UCSD-AML1 (cell line): ENCODE data around the gene MAGEA3.
"Not testable (repeated sequence)": the region's sequence is repeated elsewhere in the genome, so short reads cannot be mapped to it uniquely, and the experiment has no call there.

Experiments
- DNase-seq: peaks from one replicate; lab custom pipeline; 2025; ENCODE audit not compliant: unreplicated experiment; lab: John Stamatoyannopoulos, UW

MAGEA3 gene

DNA sequence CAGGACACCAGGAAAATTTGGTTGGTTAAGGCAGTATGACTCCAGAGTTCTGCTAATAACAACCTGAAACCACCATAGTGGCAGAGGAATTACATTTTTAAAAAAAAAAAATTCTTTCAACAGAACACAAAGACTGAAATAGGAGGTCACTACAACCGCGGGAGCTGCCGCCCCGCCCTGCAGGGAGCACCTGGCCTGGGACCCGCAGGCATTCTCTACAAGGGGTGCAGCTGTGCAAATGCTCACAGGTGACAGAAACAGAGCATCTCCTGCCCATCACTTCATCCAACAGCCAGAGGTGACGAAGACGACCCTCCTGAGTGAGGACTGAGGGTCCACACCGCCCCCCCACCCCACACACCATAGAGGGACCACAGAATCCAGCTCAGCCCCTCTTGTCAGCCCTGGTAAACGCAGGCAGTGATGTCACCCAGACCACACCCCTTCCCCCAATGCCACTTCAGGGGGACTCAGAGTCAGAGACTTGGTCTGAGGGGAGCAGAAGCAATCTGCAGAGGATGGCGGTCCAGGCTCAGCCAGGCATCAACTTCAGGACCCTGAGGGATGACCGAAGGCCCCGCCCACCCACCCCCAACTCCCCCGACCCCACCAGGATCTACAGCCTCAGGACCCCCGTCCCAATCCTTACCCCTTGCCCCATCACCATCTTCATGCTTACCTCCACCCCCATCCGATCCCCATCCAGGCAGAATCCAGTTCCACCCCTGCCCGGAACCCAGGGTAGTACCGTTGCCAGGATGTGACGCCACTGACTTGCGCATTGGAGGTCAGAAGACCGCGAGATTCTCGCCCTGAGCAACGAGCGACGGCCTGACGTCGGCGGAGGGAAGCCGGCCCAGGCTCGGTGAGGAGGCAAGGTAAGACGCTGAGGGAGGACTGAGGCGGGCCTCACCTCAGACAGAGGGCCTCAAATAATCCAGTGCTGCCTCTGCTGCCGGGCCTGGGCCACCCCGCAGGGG lies at the start of gene MAGEA3:
Gene MAGEA3 (plus strand): TSS at position 843 of the 980 bp plus-strand sequence. CDS start 2,039 bp downstream, outside the sequence.
- DNase-seq: not testable (repeated sequence)

DNA sequence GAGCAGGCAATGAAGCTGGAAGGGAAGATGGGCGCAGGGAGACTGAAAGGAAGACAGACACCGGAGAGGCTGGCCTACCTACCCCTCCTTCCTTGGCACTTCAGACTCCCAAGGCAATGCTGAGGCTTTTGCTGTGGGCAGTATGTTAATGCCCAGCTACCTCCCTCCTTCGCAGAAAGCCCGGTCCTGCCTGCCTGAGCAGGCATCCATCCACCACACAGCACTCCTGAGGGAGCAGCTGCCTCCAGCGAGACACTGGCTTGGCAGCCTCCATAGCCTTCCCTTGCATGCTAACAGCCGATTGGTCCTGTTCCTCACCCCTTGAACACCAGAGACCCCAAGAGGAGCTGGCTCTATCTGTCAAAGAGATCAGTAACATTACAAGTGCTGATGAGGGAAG lies 46.5 kb upstream of the MAGEA3 start:
- DNase-seq: no peak

GRCh38 chrX:152652467-152652866 lies 46.1 kb upstream of the MAGEA3 start:
- no peak for DNase-seq

DNA sequence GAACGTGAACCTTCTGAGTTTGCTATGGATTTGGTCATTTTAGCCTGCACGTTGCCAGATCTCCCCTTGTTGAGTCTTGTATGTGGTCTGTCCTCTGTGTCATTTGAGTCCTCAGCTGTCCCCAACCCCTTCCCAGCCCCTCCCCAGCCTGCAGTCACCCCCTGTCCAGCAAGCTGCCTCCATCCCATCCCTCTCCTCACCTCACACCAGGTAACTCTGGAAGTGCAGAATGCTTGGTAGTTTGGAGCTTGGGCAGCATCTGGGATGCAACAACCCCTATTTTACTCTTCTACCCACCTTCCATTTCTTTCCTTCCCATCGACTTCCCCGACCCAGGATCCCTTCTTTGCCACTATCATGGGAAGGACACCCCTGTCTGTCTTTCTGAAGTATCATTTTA lies 42.5 kb upstream of the MAGEA3 start:
- no peak for DNase-seq

- no peak for DNase-seq
Observed at GRCh38 chrX:152656890-152657289, 41.7 kb upstream of the MAGEA3 start.

DNA sequence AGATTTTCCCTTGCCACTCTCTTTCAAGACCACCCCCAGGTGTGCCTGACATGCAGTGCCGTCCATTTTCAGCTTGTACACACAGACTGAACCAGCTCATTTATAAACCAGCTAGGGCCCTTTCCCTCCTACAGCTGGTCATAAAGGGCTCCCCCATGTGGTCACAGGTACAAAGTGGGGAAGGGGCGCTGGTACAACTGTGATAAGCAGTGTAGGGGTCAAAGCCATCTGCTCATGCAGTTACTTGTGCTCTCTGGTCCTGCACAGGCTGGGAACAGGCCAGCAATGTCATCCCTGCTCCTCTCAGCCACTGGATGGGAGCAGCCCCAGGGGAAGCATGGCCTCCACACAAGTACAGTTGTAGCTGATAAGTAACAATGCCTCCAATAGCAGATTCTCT lies 40.3 kb upstream of the MAGEA3 start:
- no peak for DNase-seq

DNA sequence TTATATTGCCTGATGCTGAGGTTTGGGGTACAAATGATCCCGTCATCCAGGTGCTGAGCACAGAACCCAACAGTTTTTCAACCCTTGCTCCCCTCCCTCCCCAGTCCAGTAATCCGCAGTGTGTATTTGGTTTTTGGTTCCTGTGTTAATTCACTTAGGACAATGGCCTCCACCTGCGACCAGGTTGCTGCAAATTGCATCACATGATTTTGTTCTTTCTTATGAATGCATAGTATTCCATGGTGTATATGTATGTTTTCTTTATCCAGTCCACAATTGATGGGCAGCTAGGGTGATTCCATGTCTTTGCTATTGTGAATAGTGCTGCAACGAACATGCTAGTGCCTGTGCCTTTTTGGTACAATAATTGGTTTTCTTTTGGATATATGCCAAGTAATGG lies 35.5 kb upstream of the MAGEA3 start:
- no peak for DNase-seq

DNA sequence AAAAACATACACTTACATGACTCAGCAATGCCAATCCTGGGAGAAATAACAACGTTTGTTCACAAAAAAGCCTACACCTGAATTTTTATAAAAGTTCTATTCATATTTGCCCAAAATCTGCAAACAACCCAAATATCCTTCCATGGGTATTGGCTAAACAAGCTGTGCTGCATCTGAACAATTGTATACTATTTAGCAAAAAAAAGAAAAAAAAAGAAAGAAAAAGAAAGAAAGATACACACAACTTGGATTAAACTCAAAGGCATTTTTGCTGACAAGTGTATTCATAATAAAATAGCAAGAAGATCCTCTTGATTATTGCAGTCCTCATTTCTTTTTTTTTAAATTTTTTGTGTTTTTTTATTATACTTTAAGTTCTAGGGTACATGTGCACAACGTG lies 24.5 kb upstream of the MAGEA3 start:
- DNase-seq: no peak

DNA sequence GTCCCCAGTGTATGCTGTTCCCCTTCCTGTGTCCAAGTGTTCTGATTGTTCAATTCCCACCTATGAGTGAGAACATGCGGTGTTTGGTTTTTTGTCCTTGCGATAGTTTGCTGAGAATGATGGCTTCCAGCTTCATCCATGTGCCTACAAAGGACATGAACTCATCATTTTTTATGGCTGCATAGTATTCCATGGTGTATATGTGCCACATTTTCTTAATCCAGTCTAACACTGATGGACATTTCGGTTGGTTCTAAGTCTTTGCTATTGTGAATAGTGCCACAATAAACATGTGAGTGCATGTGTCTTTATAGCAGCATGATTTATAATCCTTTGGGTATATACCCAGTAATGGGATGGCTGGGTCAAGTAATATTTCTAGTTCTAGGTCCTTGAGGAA lies 23.9 kb upstream of the MAGEA3 start:
- DNase-seq: not testable (repeated sequence)

- not testable (repeated sequence) for DNase-seq
Observed at GRCh38 chrX:152681012-152681411, 17.6 kb upstream of the MAGEA3 start.

GRCh38 chrX:152700390-152700789 lies 1.8 kb downstream of the MAGEA3 start:
- not testable (repeated sequence) for DNase-seq

GRCh38 chrX:152706500-152706899 lies 7.9 kb downstream of the MAGEA3 start:
- not testable (repeated sequence) for DNase-seq

DNA sequence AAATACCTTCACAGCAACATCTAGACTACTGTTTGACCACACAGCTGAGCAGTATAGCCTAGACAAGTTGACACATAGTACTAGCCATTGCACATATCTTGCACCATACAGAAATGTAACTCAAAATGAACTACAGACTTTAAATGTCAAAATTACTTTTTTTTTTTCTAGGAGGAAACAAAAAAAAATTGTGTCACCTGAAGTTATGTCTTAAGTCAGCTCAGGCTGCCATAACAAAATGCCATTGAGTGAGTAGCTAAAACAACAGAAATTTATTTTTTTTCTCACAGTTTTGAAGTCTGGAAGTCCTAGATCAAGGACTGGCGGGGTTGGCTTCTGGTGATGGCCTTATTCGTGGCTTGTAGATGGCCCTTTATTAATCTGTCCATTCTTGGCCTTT lies 10.6 kb downstream of the MAGEA3 start, which contains the start of gene CSAG2:
Gene CSAG2 (minus strand): TSS at position 101 of the 400 bp plus-strand sequence. CDS start 161 bp downstream, outside the sequence.
- DNase-seq: not testable (repeated sequence)

- not testable (repeated sequence) for DNase-seq
Observed at GRCh38 chrX:152713195-152713594, 14.6 kb downstream of the MAGEA3 start.

DNA sequence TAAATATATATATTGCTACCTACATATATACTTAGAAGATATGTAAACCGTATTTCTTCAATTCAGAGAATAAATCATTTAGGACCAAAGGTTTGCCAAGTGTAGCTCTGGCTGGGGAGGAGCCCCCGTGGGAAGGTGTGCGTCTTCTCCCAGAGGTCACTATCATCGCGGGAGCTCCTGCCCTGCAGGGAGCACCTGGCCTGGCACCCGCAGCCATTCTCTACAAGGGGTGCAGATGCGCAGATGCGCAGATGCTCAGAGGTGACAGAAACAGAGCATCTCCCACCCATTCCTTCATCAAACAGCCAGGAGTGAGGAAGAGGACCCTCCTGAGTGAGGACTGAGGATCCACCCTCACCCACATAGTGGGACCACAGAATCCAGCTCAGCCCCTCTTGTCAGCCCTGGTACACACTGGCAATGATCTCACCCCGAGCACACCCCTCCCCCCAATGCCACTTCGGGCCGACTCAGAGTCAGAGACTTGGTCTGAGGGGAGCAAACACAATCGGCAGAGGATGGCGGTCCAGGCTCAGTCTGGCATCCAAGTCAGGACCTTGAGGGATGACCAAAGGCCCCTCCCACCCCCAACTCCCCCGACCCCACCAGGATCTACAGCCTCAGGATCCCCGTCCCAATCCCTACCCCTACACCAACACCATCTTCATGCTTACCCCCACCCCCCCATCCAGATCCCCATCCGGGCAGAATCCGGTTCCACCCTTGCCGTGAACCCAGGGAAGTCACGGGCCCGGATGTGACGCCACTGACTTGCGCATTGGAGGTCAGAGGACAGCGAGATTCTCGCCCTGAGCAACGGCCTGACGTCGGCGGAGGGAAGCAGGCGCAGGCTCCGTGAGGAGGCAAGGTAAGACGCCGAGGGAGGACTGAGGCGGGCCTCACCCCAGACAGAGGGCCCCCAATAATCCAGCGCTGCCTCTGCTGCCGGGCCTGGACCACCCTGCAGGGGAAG lies 15.5 kb downstream of the MAGEA3 start, which contains the start of gene MAGEA2B:
Gene MAGEA2B (plus strand): TSS at position 814 of the 973 bp plus-strand sequence. CDS start 2,479 bp downstream, outside the sequence.
- not testable (repeated sequence) for DNase-seq

DNA sequence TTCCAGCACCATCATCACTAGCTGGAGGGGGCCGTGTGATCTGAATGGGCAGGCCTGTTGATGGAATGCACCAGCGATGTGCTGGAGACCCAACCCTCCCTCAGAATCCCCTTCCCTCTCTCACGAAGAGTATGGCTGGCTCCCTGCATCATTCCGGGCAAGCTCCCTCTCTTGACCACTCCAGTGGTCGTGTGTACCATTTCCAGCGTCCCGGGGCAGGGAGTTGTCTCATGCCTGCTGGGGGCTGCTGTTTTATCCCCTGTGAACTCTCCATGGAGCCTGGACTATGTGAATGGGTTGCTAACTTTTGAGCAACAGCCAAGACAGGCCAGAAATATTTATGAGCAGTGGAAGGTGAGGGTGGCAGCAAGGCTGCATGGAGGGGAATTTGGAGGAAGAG lies 26.8 kb downstream of the MAGEA3 start:
- DNase-seq: no peak

DNA sequence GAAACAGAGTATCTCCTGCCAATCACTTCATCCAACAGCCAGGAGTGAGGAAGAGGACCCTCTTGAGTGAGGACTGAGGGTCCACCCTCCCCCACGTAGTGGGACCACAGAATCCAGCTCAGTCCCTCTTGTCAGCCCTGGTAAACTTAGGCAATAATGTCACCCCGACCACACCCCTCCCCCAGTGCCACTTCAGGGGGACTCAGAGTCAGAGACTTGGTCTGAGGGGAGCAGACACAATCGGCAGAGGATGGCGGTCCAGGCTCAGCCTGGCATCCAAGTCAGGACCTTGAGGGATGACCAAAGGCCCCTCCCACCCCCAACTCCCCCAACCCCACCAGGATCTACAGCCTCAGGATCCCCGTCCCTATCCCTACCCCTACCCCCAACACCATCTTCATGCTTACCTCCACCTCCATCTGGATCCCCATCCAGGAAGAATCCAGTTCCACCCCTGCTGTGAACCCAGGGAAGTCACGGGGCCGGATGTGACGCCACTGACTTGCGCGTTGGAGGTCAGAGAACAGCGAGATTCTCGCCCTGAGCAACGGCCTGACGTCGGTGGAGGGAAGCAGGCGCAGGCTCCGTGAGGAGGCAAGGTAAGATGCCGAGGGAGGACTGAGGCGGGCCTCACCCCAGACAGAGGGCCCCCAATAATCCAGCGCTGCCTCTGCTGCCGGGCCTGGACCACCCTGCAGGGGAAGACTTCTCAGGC lies 34.8 kb downstream of the MAGEA3 start, which contains the start of the genes CSAG1 and MAGEA12:
Gene CSAG1 (minus strand): TSS at position 461 of the 715 bp plus-strand sequence. CDS start 1,261 bp downstream, outside the sequence.
Gene MAGEA12 (plus strand): TSS at position 497 of the 715 bp plus-strand sequence. CDS start 2,405 bp downstream, outside the sequence.
- DNase-seq: no peak

DNA sequence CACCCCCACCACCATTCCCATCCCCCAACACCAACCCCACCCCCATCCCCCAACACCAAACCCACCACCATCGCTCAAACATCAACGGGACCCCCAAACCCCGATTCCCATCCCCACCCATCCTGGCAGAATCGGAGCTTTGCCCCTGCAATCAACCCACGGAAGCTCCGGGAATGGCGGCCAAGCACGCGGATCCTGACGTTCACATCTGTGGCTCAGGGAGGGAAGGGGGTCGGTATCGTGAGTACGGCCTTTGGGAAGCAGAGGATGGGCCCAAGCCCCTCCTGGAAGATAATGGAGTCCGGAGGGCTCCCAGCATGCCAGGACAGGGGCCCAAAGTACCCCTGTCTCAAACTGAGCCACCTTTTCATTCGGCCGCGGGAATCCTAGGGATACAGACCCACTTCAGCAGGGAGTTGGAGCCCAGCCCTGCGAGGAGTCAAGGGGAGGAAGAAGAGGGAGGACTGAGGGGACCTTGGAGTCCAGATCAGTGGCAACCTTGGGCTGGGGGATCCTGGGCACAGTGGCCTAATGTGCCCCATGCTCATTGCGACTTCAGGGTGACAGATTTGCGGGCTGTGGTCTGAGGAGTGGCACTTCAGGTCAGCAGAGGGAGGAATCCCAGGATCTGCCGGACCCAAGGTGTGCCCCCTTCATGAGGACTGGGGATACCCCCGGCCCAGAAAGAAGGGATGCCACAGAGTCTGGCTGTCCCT lies 35.7 kb downstream of the MAGEA3 start:
- DNase-seq: not testable (repeated sequence)

- no peak for DNase-seq
Observed at GRCh38 chrX:152735101-152735500, 36.5 kb downstream of the MAGEA3 start.
